HepG2 (cell line): Measurements from ENCODE around the gene ARRDC1. TPM values are rescaled to one million over a fixed set of nuclear protein-coding genes. Genes with fewer than 3 reads are reported as not detected.

Source experiments
- ELF1 ChIP-seq: sonication (generic); formaldehyde crosslinking; IDR thresholded peaks from 2 replicates; pipeline ENCODE4 v1.4.0; 2020; ENCODE audit warnings: missing genetic modification reagents
- FIP1L1 ChIP-seq: fragments of 200-400 bp; formaldehyde crosslinking; IDR thresholded peaks from 2 replicates; pipeline ENCODE4 v1.6.1; 2018; ENCODE audit warnings: low read depth, mild to moderate bottlenecking, low read length, moderate library complexity, borderline replicate concordance; ENCODE audit not compliant: insufficient read depth
- FOXO1 ChIP-seq: sonication (generic); formaldehyde crosslinking; IDR thresholded peaks from 2 replicates; pipeline ENCODE4 v1.4.0; 2020; ENCODE audit warnings: missing genetic modification reagents
- MED8 ChIP-seq: sonication (generic); formaldehyde crosslinking; IDR thresholded peaks from 2 replicates; pipeline ENCODE4 v1.8.1; 2023; ENCODE audit warnings: mild to moderate bottlenecking, missing genetic modification reagents; ENCODE audit not compliant: insufficient replicate concordance
- SP5 ChIP-seq: IDR thresholded peaks from 2 replicates; pipeline ENCODE4 v1.6.1; 2016; ENCODE audit warnings: low read depth, borderline replicate concordance
- TCF12 ChIP-seq, 2 experiments: fragments of 450-650 bp in 1 of 2; sonication (generic) in 1 of 2; formaldehyde crosslinking in 1 of 2; IDR thresholded peaks; 2 replicates each; pipeline versions ENCODE4 v1.6.1 to v1.8.0; 2017 to 2022; ENCODE audit warnings: antibody characterized with exemption in 1 of 2, mild to moderate bottlenecking in 1 of 2, missing genetic modification reagents in 1 of 2, moderate library complexity in 1 of 2
- ZNF263 ChIP-seq: sonication (generic); formaldehyde crosslinking; IDR thresholded peaks from 2 replicates; pipeline ENCODE4 v1.4.0; 2020; ENCODE audit warnings: missing genetic modification reagents
- ZNF44 ChIP-seq: sonication (generic); formaldehyde crosslinking; IDR thresholded peaks from 2 replicates; pipeline ENCODE4 v1.5.1; 2020; ENCODE audit warnings: mild to moderate bottlenecking, missing genetic modification reagents
- ZNF484 ChIP-seq: sonication (generic); formaldehyde crosslinking; IDR thresholded peaks from 2 replicates; pipeline ENCODE4 v1.5.1; 2020; ENCODE audit warnings: mild to moderate bottlenecking, low read depth, missing genetic modification reagents, borderline replicate concordance
- ZNF792 ChIP-seq: IDR thresholded peaks from 2 replicates; pipeline ENCODE4 v1.6.1; 2016
- polyA plus RNA-seq, 8 experiments: library from polyadenylated mRNA; depleted of rRNA in 3 of 8; stranded (reverse) in 7 of 8; unstranded in 1 of 8; fragments of >200 nt; fragmentation: Illumina TruSeq in 4 of 8; extraction: Trizol in 4 of 8; gene quantifications; 2 replicates each; pipeline versions ENCODE4 v1.2.1 to v1.2.3, GENCODE V29; 2011 to 2016; ENCODE audit warnings: low read depth in 4 of 8, missing spikeins in 1 of 8, mixed read lengths in 1 of 8; ENCODE audit not compliant: insufficient read depth in 1 of 8
- total RNA-seq, 5 experiments: library from RNA; depleted of rRNA; stranded (reverse); fragments of >200 nt; fragmentation: Illumina TruSeq; extraction: Trizol; gene quantifications; 2 replicates each; pipeline ENCODE4 v1.2.3, GENCODE V29; 2016; ENCODE audit warnings: low read depth in 1 of 5
- TF ChIP-seq, protein P1 (sequence below): sonication (generic); formaldehyde crosslinking; IDR thresholded peaks from 2 replicates; pipeline ENCODE4 v1.4.0; 2020; ENCODE audit warnings: mild to moderate bottlenecking, missing genetic modification reagents
- TF ChIP-seq, protein P2 (sequence below): conservative IDR thresholded peaks from 2 replicates; pipeline ENCODE4 v1.6.1; 2018; ENCODE audit warnings: missing genetic modification reagents
- TF ChIP-seq, protein P3 (sequence below): sonication (generic); formaldehyde crosslinking; IDR thresholded peaks from 2 replicates; pipeline ENCODE4 v1.4.0; 2020; ENCODE audit warnings: missing genetic modification reagents, borderline replicate concordance
- TF ChIP-seq, protein P4 (sequence below): sonication (generic); formaldehyde crosslinking; conservative IDR thresholded peaks from 2 replicates; pipeline ENCODE4 v1.4.0; 2020; ENCODE audit warnings: missing genetic modification reagents
- TF ChIP-seq, protein P5 (sequence below): IDR thresholded peaks from 2 replicates; pipeline ENCODE4 v1.6.1; 2016; ENCODE audit warnings: missing compliant biosample characterization, missing genetic modification reagents, borderline replicate concordance
- TF ChIP-seq, protein P6 (sequence below): sonication (generic); formaldehyde crosslinking; IDR thresholded peaks from 2 replicates; pipeline ENCODE4 v1.4.0; 2020; ENCODE audit warnings: missing genetic modification reagents; ENCODE audit errors: not compliant biosample characterization
- TF ChIP-seq, protein P7 (sequence below): sonication (generic); formaldehyde crosslinking; IDR thresholded peaks from 2 replicates; pipeline ENCODE4 v1.4.0; 2020; ENCODE audit warnings: mild to moderate bottlenecking, missing genetic modification reagents

Gene ARRDC1
- total and polyA plus RNA-seq, 2 of the 13 experiments (the other 11 are each of a cell fraction or from before 2014, with no cell fraction given), result 21.7 to 44.4 TPM

DNA sequence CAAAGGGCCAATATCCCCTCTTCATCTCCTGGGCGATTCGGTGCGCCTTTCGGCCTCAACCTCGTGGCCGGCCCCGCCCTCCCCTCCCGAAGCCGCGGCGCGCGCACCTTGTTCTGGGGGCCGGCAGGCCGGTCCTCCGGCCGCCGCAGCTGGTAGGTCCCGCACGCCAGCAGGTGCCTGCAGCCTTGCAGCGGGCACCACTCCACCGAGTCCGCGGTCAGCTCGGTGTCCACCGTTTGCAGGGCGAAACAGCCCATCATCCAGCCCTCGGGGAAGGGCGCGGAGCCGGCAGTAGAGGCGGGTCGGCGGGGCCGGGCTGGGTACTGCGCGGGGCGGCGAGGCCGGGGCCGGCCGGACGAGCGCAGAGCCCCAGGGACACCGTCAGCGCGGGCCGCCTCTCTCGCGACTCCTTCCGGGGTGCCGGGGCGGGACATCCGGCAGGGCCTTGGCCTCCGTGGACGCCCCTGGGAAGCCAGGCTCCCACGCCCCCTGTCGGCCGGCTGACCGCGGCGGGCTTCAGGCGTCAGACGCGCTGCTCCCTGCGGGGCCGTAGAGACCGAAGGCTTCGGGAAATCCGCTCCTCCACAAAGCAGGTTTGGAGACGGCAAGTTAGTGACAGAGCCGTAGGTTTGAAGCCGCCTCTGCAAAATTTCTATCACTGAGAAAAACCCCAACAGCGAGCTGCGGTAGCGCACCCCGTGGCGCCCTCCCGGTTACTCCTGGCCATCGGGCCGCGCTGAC, 26.8 kb upstream of the ARRDC1 start, which contains the start of gene DPH7 (continued):
- TF ChIP-seq, protein P1, sequence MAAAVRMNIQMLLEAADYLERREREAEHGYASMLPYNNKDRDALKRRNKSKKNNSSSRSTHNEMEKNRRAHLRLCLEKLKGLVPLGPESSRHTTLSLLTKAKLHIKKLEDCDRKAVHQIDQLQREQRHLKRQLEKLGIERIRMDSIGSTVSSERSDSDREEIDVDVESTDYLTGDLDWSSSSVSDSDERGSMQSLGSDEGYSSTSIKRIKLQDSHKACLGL (CRISPR knock-in tag), result peak; percentile 50; the same call in 1 of the 2 replicates
- TF ChIP-seq, protein P2, sequence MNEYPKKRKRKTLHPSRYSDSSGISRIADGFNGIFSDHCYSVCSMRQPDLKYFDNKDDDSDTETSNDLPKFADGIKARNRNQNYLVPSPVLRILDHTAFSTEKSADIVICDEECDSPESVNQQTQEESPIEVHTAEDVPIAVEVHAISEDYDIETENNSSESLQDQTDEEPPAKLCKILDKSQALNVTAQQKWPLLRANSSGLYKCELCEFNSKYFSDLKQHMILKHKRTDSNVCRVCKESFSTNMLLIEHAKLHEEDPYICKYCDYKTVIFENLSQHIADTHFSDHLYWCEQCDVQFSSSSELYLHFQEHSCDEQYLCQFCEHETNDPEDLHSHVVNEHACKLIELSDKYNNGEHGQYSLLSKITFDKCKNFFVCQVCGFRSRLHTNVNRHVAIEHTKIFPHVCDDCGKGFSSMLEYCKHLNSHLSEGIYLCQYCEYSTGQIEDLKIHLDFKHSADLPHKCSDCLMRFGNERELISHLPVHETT, result peak; percentile 90
- TF ChIP-seq FOXO1 (peak; percentile 52; the same call in 1 of the 2 replicates), ZNF792 (CRISPR knock-in tag) (no peak), ZNF484 (no peak), TCF12 (IDR thresholded peaks at IDR 0.05) (no peak), TCF12 (CRISPR knock-in tag; IDR thresholded peaks at IDR 0.05) (peak; percentile 73; the same call in 1 of the 2 replicates), ELF1 (CRISPR knock-in tag) (peak; percentile 47; the same call in 1 of the 2 replicates), MED8 (CRISPR knock-in tag) (peak; percentile 71), ZNF44 (CRISPR knock-in tag) (no peak), SP5 (CRISPR knock-in tag) (peak; percentile 11; the same call in 1 of the 2 replicates), FIP1L1 (no peak), ZNF263 (CRISPR knock-in tag) (0 out of 2 replicates have a peak, but pooled peaks have one; percentile 12)
- TF ChIP-seq, protein P3, sequence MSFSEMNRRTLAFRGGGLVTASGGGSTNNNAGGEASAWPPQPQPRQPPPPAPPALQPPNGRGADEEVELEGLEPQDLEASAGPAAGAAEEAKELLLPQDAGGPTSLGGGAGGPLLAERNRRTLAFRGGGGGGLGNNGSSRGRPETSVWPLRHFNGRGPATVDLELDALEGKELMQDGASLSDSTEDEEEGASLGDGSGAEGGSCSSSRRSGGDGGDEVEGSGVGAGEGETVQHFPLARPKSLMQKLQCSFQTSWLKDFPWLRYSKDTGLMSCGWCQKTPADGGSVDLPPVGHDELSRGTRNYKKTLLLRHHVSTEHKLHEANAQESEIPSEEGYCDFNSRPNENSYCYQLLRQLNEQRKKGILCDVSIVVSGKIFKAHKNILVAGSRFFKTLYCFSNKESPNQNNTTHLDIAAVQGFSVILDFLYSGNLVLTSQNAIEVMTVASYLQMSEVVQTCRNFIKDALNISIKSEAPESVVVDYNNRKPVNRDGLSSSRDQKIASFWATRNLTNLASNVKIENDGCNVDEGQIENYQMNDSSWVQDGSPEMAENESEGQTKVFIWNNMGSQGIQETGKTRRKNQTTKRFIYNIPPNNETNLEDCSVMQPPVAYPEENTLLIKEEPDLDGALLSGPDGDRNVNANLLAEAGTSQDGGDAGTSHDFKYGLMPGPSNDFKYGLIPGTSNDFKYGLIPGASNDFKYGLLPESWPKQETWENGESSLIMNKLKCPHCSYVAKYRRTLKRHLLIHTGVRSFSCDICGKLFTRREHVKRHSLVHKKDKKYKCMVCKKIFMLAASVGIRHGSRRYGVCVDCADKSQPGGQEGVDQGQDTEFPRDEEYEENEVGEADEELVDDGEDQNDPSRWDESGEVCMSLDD (CRISPR knock-in tag), result peak; percentile 72; the same call in 1 of the 2 replicates
- TF ChIP-seq, protein P4, sequence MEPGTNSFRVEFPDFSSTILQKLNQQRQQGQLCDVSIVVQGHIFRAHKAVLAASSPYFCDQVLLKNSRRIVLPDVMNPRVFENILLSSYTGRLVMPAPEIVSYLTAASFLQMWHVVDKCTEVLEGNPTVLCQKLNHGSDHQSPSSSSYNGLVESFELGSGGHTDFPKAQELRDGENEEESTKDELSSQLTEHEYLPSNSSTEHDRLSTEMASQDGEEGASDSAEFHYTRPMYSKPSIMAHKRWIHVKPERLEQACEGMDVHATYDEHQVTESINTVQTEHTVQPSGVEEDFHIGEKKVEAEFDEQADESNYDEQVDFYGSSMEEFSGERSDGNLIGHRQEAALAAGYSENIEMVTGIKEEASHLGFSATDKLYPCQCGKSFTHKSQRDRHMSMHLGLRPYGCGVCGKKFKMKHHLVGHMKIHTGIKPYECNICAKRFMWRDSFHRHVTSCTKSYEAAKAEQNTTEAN (CRISPR knock-in tag), result peak; percentile 71; the same call in 1 of the 2 replicates
- TF ChIP-seq, protein P5, sequence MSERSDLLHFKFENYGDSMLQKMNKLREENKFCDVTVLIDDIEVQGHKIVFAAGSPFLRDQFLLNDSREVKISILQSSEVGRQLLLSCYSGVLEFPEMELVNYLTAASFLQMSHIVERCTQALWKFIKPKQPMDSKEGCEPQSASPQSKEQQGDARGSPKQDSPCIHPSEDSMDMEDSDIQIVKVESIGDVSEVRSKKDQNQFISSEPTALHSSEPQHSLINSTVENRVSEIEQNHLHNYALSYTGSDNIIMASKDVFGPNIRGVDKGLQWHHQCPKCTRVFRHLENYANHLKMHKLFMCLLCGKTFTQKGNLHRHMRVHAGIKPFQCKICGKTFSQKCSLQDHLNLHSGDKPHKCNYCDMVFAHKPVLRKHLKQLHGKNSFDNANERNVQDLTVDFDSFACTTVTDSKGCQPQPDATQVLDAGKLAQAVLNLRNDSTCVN (CRISPR knock-in tag), result 0 out of 2 replicates have a peak, but pooled peaks have one; percentile 14
- TF ChIP-seq, protein P6, sequence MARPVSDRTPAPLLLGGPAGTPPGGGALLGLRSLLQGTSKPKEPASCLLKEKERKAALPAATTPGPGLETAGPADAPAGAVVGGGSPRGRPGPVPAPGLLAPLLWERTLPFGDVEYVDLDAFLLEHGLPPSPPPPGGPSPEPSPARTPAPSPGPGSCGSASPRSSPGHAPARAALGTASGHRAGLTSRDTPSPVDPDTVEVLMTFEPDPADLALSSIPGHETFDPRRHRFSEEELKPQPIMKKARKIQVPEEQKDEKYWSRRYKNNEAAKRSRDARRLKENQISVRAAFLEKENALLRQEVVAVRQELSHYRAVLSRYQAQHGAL (CRISPR knock-in tag), result no peak
- TF ChIP-seq, protein P7, sequence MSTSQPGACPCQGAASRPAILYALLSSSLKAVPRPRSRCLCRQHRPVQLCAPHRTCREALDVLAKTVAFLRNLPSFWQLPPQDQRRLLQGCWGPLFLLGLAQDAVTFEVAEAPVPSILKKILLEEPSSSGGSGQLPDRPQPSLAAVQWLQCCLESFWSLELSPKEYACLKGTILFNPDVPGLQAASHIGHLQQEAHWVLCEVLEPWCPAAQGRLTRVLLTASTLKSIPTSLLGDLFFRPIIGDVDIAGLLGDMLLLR (CRISPR knock-in tag), result peak; percentile 58
